GM21528 (cell line): ENCODE data around the gene RHOH.

Source experiments
- ATAC-seq: cut with Tn5 transposase; IDR thresholded peaks from one replicate; pipeline ENCODE4 v1.9.1; 2021; ENCODE audit warnings: mild to moderate bottlenecking, moderate library complexity; ENCODE audit not compliant: unreplicated experiment, low FRiP score

Gene RHOH

DNA sequence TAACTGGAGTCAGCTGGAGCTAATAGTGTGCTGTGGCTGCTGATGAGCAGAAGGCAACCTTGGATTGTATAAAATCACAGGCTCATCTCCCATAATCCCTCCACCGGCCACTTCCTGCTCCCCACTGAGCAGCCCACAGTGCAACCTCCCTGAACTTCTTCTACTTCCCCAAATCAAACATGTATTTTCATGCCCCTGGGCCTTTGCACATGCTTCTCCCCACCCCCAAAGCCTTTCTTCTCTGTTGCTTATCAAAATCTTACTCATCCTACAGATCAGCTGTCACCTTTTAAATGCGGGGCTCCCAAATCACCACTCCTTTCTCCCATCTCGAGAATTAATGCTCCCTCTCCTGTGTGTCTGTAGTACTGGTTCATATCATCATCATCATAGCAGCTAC lies 35.8 kb downstream of the RHOH start:
- ATAC-seq: no peak

DNA sequence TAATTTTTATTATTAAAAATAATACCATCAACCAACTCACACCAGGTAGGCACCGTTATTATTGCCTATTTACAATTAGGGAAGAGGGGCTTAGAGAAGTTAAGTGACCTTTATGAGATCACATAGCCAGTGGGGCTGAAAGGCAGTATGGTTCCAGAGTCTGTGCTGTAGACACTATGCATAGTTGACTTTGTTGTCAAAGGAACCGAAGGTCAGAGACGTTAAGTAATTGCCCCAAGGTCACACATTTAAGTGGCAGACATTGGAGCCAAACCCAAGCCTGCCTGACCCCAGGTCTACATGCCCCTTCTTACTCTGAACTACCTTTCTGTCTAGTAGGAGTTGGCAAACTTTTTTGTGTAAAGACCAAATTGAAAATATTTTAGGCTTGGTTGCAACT lies 36.4 kb downstream of the RHOH start:
- ATAC-seq: no peak

DNA sequence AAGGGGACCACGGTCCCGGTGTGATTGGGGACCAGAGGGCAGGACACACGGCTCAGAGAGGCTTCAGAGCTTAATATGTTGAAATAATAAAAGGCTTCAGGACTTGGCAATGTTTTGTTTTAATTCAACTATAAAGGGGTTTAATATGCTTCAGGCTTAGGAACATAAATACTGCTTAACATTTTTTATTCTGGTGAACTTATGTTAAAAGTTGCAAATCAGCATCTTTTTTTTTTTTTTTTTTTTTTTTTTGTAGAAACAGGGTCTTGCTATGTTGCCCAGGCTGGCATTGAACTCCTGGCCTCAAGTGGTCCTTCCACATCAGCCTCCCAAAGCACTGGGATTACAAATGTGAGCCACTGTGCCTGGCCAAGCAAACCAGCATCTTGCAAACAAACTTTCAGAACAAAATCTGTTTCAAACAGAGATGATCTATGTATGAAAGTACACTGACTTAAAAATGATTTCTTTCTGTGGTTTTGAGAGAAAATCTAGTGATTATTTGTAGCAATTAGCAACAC lies 37.7 kb downstream of the RHOH start:
- ATAC-seq: no peak

DNA sequence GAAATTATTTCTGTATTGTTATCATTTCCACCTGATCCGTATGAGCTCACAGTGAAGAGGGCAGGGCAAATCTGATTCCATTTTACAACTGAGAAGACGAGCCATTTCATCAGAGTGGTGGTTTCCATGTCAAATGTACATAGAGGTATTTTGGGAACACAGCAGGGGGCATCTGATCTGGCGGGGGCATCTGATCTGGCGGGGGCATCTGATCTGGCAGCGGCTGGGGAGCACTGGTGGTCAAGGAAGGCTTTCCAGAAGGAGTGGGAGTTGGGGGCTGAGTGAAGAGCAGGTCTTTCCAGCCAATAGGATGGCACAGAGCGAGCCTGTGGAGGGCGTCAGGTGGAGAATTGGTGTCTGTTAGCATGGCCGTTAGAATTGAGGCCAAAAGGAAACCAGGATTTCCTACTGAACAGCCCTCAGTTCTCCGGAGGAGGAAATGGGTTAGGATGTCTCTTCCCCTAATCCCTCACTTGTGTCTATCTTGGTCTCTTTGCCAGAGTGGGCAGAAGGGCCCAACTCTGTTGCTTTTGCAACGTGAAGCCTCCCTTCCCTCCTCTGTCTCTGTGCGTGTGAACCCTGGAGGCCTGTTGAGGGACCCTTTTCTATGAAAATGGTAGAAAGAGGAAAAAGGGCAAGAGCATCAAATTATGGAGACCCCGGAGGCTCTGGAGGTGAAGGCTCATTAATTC lies 41.3 kb downstream of the RHOH start:
- no peak for ATAC-seq

DNA sequence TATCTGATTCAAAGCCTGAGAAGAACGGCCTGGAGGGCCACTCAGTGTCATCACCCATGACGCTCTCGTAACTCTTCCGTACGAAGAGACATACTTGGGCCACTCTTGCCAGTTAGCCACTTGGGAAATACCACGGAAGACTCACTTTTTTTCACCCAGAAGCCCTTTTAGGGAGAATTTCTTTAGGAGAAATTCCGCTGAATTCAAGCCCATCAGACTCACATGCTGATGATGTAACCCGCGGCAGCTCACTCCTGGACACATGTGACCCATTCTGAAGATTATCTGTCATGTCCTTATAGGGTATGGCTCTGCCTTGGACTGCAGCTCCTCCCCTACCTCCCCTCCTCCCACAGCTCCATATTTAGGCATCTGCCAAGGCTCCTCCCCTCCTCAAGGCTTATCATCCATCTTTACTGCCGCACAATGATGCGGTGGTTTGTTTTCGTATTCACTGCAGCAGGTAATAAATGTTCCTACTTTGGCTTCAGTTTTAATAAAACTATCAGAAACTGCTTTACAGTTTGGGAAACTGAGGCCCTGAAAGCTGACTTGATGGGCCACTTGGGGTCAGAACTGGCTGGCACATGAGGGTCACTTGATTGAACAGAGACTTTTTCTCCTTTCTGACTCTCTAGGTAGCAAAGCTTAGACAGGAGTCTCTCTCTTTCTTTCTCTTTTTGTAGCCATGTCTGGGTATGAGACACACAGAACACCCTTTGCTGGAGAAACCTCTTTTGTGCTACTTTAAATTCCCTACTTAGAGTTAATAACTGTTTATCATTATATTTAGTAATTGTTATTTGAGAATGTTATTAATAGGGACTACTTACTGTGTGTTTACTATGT lies 42.1 kb downstream of the RHOH start:
- ATAC-seq: no peak

DNA sequence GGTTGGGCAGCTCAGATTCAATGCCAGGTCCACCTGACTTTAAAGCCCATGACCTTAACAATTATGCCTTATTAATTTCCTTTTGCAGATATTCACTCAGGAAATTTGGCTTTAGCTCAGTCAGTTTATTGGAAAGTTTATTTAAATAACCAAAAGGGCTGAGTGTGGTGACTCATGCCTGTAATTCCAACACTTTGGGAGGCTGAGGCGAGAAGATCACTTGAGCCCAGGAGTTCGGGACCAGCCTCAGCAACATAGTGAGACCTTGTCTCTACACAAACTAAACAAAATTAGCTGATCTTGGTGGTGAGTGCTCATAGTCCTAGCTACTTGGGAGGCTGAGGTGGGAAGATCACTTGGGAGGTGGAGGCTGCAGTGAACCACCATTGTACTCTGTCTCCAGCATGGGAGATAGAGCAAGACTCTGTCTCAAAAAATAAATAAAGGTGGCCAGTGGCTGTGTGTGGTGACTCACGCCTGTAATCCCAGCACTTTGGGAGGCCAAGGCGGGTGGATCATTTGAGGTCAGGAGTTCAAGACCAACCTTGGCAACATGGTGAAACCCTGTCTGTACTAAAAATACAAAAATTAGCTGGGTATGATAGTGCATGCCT lies 43.3 kb downstream of the RHOH start:
- no peak for ATAC-seq

DNA sequence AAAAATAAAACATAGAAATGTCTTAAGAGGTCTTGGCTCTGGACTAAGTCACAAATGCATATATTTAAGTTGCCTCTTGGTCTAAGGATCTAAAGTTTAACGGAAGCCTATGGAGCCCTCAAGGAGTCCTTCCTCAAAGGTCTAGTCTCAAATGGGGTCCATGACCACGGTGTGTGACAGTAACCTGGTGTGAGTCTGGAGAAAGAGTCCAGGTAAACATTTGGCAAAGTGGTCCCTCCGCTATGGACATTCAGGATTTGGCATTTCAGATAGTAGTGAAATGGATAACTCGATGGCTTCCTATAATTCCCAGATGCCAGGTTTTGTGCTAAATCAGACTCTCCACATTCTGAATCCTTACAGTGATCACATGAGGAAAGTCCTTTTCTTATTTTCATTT lies 44.2 kb downstream of the RHOH start:
- no peak for ATAC-seq

DNA sequence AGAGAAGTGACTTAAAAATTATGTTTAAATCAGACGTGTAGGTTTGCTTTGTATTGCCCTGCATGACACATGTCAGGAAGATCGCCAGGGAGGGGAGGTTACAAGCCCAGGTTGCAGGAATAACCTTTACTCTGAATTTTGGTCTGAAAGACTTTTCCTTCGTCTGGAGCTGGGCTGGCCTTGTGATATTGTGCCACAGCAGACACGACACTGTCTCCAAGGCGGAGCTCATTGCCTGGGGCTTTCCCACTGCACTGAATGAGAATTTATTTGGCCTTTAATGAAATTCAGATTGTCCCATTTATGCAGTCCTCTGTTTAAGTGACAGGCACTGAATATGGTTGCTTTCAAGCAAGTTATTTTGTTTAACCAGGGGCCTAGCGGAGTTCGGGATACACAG lies 45.1 kb downstream of the RHOH start:
- no peak for ATAC-seq

DNA sequence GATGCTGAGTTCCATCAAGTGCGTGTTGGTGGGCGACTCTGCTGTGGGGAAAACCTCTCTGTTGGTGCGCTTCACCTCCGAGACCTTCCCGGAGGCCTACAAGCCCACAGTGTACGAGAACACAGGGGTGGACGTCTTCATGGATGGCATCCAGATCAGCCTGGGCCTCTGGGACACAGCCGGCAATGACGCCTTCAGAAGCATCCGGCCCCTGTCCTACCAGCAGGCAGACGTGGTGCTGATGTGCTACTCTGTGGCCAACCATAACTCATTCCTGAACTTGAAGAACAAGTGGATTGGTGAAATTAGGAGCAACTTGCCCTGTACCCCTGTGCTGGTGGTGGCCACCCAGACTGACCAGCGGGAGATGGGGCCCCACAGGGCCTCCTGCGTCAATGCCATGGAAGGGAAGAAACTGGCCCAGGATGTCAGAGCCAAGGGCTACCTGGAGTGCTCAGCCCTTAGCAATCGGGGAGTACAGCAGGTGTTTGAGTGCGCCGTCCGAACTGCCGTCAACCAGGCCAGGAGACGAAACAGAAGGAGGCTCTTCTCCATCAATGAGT lies 46.6 kb downstream of the RHOH start:
- no peak for ATAC-seq

DNA sequence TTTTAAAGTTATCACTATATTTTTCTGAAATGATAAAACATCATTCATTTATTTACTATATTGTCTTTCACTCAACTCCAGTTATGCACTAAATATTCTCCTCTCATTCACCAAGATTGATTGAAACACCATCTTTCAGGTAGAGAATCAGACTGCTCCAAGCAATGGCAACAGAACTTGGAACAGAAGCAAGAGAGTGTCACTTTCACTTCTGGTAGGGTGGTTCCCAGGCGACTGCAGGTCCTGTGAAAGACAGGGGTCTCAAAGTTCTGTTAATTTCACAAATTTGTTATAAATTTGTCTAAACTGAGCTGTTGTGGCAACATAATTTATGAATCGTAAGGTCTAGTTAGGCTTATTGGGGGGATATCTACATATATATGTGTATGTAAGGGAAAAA lies 47.8 kb downstream of the RHOH start:
- no peak for ATAC-seq

DNA sequence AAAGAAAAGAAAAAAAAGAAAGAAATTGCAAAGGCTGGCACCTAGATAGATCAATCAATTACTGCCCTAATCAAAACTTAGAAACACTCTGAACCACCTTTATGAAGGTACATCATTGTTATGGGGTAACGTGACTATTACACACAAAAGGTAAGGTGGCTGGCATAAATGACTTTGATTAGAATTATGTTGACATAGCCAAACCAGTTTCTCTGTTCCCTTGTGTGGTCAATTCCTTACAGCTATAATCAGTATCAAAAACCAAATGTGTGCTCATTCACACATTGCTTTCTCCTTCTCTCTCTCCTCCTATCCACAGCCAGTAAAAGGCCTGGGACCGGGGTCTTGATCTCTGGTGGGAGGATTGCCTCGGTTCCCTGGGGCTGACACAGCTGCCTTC lies 48.7 kb downstream of the RHOH start:
- no peak for ATAC-seq

DNA sequence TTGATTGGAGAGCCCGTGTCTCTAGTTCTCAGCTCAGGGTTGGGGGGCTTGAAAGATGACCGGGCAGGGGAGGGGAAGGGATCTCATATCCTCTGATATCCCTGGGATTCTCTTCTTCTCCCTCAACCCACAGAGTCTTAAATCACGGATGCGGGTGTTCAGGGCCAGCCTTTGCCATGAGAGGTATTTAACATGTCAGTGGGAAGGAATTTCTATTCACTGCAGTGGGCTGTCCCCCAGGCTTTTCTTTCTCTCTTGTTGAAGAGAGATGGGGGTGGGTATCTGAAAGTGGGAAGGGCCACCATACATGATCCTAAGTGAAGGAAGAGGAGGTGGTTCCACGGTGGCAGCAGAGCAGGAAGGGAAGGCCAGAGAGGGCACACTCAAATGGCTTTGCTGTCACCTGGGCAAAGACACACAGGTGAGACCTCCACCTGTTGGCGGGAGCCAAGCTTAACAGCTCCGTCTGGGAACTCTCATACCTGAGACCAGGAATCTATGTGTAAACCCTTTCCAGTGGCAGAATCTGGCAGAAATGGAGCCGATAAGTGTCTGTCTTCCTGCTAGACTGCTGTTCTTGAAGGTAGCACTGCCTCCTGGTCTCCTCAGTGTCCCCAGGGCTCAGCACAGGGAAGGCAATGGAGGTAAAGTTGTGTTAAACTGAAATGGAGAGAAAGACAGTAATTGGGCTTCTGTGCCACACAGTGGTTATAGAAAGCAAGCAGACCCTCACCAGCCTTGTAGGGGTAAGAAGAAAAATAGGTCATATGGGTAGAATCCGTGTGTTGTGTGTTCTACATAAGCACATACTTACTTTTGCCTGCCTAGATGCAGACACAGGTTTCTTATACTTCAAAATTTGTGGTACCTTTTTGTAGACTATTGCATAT lies 49.4 kb downstream of the RHOH start:
- ATAC-seq: no peak

DNA sequence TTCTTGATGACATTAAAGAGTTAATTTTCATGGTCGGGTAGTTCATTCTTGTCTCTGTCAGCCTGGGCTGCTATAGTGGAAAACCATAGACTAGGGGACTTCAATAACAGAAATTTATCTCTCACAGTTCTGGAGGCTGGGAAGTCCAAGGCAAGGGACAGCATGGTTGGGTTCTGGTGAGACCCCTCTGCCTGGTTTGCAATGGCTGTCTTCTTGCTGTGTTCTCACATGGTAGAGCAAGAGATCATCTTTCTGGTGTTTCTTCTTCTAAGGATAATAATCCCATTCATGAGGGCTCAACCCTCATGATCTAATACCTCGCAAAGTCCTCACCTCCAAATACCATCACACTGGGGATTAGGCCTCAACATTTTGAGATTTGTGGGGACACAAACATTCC lies 50.1 kb downstream of the RHOH start:
- ATAC-seq: no peak

DNA sequence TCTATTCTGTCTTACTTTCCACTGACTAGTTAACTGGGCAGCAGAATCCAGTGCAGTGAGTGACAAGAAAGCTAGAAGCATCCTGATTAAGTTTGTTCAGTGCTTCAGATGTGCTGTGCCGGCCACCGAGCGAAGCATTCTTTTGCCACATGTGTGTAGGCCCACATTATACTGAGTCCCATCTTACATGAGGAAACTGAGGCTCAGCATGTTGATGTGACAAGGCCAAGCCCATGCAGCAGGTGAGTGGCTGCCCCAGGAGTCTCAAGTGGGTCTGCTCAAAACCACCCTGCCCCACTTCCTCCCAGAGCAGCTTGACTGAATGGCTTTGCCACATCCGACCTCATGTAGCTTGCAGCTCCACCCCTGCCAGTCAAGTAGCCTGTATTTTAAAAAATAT lies 50.5 kb downstream of the RHOH start:
- ATAC-seq: no peak

DNA sequence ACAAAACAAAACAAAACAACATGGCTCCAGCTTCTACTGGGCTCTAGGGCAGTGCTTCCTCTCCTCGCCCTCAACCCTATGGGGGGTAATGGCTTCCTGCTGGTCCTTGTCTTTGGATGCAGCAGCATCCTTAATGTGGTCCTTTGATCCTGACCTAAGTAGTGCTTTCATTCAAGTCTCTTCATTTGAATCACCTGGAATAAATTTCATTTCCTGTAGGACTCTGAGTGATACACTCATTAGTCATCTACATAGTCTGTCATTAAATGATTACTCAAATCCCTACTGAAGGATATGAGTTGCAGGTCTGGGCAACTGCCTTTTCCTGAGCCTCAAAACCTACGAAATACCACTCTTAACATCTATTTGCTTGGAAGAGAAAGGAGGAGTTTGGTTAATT lies 54.5 kb downstream of the RHOH start:
- no peak for ATAC-seq

DNA sequence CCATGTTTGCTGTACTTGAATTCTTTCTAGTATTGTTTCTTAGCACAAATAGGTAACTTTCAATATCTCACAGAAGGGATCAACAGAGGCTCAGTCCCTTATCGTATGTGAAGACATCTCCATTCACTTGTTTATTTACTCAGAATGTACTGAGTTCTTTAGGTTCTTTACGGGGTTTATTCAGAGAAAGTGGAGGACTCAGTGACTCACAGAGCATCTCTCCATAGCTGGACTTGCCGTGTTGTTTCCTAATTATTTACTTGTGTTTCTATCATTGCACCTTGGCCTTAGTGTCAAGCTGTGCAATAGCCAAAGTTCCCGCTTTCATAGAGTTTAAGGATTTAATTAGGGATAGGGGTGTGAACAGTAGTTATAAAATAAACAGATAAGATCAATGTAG lies 57.1 kb downstream of the RHOH start:
- no peak for ATAC-seq

DNA sequence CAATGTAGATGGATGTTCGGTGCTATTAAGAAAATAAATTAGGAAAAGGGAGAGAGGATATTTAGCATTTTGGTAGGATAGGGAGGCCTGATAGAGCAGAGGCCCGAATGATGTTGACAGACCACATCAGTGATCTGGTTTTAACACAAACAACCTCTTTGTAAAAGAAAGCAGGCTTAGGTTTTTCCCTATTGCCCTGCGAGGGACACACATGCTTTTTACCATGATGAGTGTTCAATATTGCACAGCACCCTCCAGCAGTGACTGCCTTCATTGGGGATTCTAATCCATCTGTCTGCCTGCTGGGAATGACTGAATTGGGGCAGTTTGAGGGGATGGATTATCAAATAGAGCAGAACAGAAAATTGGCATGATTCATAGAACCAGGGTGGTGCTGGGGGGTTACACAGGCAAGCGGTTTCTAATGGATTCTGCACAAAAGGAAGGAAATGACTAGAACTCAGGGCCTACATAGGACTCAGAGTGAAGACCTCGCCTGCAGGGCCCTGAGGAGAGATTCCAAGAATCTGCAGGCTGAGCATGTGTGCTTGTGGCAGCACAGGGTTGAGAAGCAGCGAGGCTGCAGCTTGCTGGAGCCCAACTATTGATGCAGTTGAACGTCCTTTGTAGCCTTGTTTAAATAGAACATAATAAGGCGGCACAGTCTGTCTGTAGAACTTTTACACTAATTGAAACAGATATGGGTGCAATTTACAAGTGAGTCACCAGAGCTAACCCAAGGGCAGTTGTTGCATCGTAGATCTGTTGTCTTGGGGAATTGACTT lies 58.0 kb downstream of the RHOH start:
- no peak for ATAC-seq

DNA sequence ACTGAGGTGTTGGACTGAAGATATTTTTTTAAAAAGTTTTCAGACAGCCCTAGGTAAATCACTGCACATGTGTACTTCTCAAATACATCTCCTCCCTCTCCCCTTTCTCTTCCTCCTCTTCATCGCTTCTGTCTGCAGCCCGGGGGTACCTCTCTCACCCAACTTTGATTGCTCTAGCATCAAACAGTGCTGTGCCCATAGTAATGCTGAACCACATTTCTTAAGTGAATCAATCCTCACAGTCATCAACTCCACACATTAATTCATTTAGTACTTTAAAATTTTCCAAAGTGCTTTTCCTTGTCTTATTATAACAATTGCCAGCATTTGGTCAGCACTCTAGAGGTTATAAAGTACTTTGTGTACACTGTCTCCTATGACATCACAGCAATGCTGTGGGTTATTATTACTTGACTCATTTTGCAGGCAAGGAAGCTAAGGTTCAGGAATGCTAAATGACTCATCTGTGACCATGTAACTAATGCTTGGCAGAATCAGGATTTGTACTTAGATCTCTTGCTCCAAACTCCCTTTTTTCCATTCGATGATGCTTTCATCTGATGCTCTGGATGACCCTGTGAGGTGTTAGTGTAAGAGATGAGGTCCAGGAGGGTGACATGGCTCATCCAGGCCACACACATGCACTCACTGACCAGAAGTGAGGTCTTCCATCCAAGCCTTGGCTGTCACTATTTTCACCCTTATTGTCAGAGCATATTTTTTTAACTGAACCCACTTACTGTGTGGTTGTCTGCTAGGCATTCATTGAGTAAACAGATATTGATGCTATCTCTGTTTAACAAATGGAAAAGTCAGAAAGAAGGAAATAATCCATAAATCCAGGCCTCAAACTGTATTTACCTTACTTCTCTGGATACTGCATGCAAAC lies 58.8 kb downstream of the RHOH start:
- no peak for ATAC-seq
